KMS-11 (cell line): ENCODE measurements around the gene PLEKHM3.

Source experiments
- H2AFZ ChIP-seq: fragments of 200-600 bp; sonication (generic); 2 replicates; pipeline ENCODE4 v1.6.1; 2016; ENCODE audit warnings: antibody characterized with exemption, mixed run types, low read depth
- H3K27ac ChIP-seq: fragments of 200-600 bp; sonication (generic); 2 replicates; pipeline ENCODE4 v1.6.1; 2016; ENCODE audit warnings: mild to moderate bottlenecking, mixed run types
- H3K27me3 ChIP-seq: fragments of 200-600 bp; sonication (generic); 2 replicates; pipeline ENCODE4 v1.6.1; 2017; ENCODE audit warnings: mild to moderate bottlenecking, low read depth, mixed run types, moderate library complexity; ENCODE audit not compliant: insufficient read depth
- H3K36me3 ChIP-seq: fragments of 200-600 bp; sonication (generic); 2 replicates; pipeline ENCODE4 v1.6.1; 2017; ENCODE audit warnings: mild to moderate bottlenecking, mixed run types; ENCODE audit not compliant: insufficient read depth
- H3K4me1 ChIP-seq: fragments of 200-600 bp; sonication (generic); 2 replicates; pipeline ENCODE4 v1.6.1; 2016; ENCODE audit warnings: mild to moderate bottlenecking, low read depth, mixed run types; ENCODE audit not compliant: poor library complexity, severe bottlenecking
- H3K4me2 ChIP-seq: fragments of 200-600 bp; sonication (generic); 2 replicates; pipeline ENCODE4 v1.7.0; 2016; ENCODE audit warnings: mild to moderate bottlenecking, mixed run types
- H3K4me3 ChIP-seq: fragments of 200-600 bp; sonication (generic); IDR thresholded peaks from 2 replicates; pipeline ENCODE4 v1.6.1; 2017; ENCODE audit warnings: low read depth, low read length, mixed read lengths; ENCODE audit not compliant: insufficient read depth
- H3K79me2 ChIP-seq: fragments of 200-600 bp; sonication (generic); 2 replicates; pipeline ENCODE4 v1.6.1; 2016; ENCODE audit warnings: low read depth, mixed run types; ENCODE audit not compliant: insufficient read depth
- H3K9ac ChIP-seq: fragments of 200-600 bp; sonication (generic); 2 replicates; pipeline ENCODE4 v1.6.1; 2016; ENCODE audit warnings: mild to moderate bottlenecking, mixed run types
- H4K20me1 ChIP-seq: fragments of 200-600 bp; sonication (generic); 2 replicates; pipeline ENCODE4 v1.6.1; 2016; ENCODE audit warnings: mild to moderate bottlenecking, mixed run types; ENCODE audit not compliant: insufficient read depth
- CTCF ChIP-seq: fragments of 200-600 bp; sonication (generic); conservative IDR thresholded peaks from 2 replicates; pipeline ENCODE4 v1.6.1; 2017; ENCODE audit warnings: low read depth, mild to moderate bottlenecking, antibody characterized with exemption, low read length, moderate library complexity, mixed read lengths

Gene PLEKHM3

GRCh38 chr2:208015475-208015874, 9.9 kb downstream of the PLEKHM3 start:
- TF ChIP-seq CTCF: no peak

GRCh38 chr2:208013285-208014178, 11.8 kb downstream of the PLEKHM3 start:
- Histone ChIP-seq H3K9ac (no peak overlapping the region), H4K20me1 (no peaks in the 10 kb centered on the region), H3K4me1 (no peaks in the 10 kb centered on the region), H3K79me2 (no peaks in the 10 kb centered on the region), H3K4me3 (no peak overlapping the region), H3K27me3 (no peaks in the 10 kb centered on the region), H3K36me3 (no peaks in the 10 kb centered on the region), H2AFZ (no peak overlapping the region), H3K4me2 (no peak overlapping the region), H3K27ac (no peak overlapping the region)
- no peak for TF ChIP-seq CTCF

More at GRCh38 chr2:208015475-208015874, 9.9 kb downstream of the PLEKHM3 start:
- H3K4me1 ChIP-seq: no peaks in the 10 kb centered on the region
- H3K4me2 ChIP-seq: no peak overlapping the region
- no peak overlapping the region for H3K9ac ChIP-seq
- no peak overlapping the region for H3K4me3 ChIP-seq
- H3K27ac ChIP-seq: no peak overlapping the region
- H3K27me3 ChIP-seq: no peaks in the 10 kb centered on the region
- no peaks in the 10 kb centered on the region for H4K20me1 ChIP-seq
- no peak overlapping the region for H2AFZ ChIP-seq
- no peaks in the 10 kb centered on the region for H3K36me3 ChIP-seq
- H3K79me2 ChIP-seq: no peaks in the 10 kb centered on the region

GRCh38 chr2:208012449-208012848, 12.9 kb downstream of the PLEKHM3 start:
- H3K27ac ChIP-seq: no peak overlapping the region
- no peak overlapping the region for H3K4me3 ChIP-seq
- H3K9ac ChIP-seq: no peak overlapping the region

GRCh38 chr2:208010506-208010905, 14.8 kb downstream of the PLEKHM3 start:
- TF ChIP-seq CTCF: no peak
- Histone ChIP-seq H4K20me1 (no peaks in the 10 kb centered on the region), H3K9ac (no peak overlapping the region), H2AFZ (no peak overlapping the region), H3K4me2 (no peak overlapping the region), H3K4me1 (no peaks in the 10 kb centered on the region), H3K36me3 (no peaks in the 10 kb centered on the region), H3K4me3 (no peak overlapping the region), H3K27me3 (no peaks in the 10 kb centered on the region), H3K27ac (no peak overlapping the region), H3K79me2 (no peaks in the 10 kb centered on the region)

More at GRCh38 chr2:208012449-208012848, 12.9 kb downstream of the PLEKHM3 start:
- no peak overlapping the region for H2AFZ ChIP-seq
- H3K4me2 ChIP-seq: no peak overlapping the region
- no peaks in the 10 kb centered on the region for H4K20me1 ChIP-seq
- H3K36me3 ChIP-seq: no peaks in the 10 kb centered on the region
- no peaks in the 10 kb centered on the region for H3K27me3 ChIP-seq
- no peaks in the 10 kb centered on the region for H3K79me2 ChIP-seq
- no peaks in the 10 kb centered on the region for H3K4me1 ChIP-seq
- TF ChIP-seq CTCF: no peak
